PC-9 (cell line): ENCODE data around the gene WDR18.

ENCODE experiments used
- EZH2 ChIP-seq: fragments of 200-600 bp; sonication (generic); IDR thresholded peaks from 2 replicates; pipeline ENCODE4 v1.8.0; 2017; ENCODE audit warnings: antibody characterized with exemption, low read depth
- TF ChIP-seq, protein P1 (sequence below): fragments of 200-600 bp; sonication (generic); conservative IDR thresholded peaks from 2 replicates; pipeline ENCODE4 v1.6.1; 2017; ENCODE audit warnings: mixed run types, antibody characterized with exemption, mild to moderate bottlenecking, moderate library complexity

DNA sequence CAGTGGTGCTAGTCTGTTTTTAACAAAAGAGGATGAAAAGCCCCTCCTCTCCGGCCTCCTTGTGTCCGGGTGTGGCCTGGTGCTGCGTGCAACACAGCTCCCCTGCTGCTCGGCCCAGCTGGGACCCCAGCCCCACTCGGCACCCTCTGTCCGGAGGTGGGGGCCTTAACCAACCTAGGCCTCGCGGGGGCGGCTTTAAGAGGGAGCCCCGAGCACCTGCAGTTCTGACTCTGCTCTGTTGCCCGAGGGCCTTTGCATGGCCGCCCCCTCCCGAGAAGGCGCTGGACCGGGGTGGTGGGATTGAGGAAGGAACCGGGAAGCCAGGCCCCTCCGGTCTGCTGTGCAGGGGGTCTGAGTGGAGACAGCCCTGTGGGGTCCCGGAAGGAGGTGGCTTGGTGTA lies 10.4 kb downstream of the WDR18 start:
- no peak for TF ChIP-seq EZH2
- TF ChIP-seq, protein P1, sequence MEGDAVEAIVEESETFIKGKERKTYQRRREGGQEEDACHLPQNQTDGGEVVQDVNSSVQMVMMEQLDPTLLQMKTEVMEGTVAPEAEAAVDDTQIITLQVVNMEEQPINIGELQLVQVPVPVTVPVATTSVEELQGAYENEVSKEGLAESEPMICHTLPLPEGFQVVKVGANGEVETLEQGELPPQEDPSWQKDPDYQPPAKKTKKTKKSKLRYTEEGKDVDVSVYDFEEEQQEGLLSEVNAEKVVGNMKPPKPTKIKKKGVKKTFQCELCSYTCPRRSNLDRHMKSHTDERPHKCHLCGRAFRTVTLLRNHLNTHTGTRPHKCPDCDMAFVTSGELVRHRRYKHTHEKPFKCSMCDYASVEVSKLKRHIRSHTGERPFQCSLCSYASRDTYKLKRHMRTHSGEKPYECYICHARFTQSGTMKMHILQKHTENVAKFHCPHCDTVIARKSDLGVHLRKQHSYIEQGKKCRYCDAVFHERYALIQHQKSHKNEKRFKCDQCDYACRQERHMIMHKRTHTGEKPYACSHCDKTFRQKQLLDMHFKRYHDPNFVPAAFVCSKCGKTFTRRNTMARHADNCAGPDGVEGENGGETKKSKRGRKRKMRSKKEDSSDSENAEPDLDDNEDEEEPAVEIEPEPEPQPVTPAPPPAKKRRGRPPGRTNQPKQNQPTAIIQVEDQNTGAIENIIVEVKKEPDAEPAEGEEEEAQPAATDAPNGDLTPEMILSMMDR, result no peak
